ENCODE data around the gene SCAP. TPM values are rescaled to one million over a fixed set of nuclear protein-coding genes. Genes with fewer than 3 reads are reported as not detected.

SCAP gene
- total and polyA plus RNA-seq, 2 of the 13 experiments (the other 11 are each of a cell fraction or from before 2014, with no cell fraction given), result 40.4 to 53.3 TPM

DNA sequence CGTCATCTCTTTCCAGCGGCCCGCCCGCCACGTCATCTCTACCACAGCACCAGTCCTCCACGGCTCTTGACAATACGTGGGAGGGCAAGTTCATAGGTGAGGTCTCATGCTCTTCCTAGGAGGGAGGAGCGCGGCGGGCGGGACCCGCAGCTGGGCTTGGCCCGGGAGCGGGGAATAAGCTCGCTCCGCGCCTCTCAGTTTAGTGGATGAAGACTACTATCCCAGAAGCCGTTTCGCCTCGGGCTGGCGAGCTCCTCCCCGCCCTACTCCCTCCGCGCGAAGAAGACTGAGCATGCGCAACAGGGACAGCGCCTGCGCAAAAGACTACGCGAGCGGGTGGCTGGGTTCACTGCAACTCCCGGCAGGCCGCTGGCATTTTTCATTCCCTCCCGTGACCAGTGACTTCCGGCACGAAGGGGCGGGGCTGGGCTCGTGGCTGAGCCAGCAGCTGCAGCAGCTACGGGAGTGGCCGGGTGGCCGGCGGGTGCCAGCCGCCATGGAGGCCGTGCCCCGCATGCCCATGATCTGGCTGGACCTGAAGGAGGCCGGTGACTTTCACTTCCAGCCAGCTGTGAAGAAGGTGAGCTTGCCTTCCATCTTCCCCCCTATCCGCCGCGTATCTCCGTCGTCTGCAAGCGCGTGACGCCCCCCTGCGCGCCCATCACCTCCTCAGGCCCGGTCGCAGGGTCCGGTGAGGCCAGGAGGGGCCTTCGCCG is 95.0 kb downstream of the SCAP start, which contains the start of gene PTPN23 (continued):
- TF ChIP-seq, protein P1, sequence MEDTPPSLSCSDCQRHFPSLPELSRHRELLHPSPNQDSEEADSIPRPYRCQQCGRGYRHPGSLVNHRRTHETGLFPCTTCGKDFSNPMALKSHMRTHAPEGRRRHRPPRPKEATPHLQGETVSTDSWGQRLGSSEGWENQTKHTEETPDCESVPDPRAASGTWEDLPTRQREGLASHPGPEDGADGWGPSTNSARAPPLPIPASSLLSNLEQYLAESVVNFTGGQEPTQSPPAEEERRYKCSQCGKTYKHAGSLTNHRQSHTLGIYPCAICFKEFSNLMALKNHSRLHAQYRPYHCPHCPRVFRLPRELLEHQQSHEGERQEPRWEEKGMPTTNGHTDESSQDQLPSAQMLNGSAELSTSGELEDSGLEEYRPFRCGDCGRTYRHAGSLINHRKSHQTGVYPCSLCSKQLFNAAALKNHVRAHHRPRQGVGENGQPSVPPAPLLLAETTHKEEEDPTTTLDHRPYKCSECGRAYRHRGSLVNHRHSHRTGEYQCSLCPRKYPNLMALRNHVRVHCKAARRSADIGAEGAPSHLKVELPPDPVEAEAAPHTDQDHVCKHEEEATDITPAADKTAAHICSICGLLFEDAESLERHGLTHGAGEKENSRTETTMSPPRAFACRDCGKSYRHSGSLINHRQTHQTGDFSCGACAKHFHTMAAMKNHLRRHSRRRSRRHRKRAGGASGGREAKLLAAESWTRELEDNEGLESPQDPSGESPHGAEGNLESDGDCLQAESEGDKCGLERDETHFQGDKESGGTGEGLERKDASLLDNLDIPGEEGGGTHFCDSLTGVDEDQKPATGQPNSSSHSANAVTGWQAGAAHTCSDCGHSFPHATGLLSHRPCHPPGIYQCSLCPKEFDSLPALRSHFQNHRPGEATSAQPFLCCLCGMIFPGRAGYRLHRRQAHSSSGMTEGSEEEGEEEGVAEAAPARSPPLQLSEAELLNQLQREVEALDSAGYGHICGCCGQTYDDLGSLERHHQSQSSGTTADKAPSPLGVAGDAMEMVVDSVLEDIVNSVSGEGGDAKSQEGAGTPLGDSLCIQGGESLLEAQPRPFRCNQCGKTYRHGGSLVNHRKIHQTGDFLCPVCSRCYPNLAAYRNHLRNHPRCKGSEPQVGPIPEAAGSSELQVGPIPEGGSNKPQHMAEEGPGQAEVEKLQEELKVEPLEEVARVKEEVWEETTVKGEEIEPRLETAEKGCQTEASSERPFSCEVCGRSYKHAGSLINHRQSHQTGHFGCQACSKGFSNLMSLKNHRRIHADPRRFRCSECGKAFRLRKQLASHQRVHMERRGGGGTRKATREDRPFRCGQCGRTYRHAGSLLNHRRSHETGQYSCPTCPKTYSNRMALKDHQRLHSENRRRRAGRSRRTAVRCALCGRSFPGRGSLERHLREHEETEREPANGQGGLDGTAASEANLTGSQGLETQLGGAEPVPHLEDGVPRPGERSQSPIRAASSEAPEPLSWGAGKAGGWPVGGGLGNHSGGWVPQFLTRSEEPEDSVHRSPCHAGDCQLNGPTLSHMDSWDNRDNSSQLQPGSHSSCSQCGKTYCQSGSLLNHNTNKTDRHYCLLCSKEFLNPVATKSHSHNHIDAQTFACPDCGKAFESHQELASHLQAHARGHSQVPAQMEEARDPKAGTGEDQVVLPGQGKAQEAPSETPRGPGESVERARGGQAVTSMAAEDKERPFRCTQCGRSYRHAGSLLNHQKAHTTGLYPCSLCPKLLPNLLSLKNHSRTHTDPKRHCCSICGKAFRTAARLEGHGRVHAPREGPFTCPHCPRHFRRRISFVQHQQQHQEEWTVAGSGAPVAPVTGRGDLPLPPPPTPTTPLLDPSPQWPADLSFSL (CRISPR knock-in tag; IDR thresholded peaks at IDR 0.05), result no peak
- TF ChIP-seq ZMYM2 (CRISPR knock-in tag; IDR thresholded peaks at IDR 0.05) (no peak), ERF (CRISPR knock-in tag; IDR thresholded peaks at IDR 0.05) (peak; percentile 49; the same call in 1 of the 2 replicates), SIN3B (IDR thresholded peaks at IDR 0.05; ENCODE audit: low read length) (no peak), ZNF777 (CRISPR knock-in tag; IDR thresholded peaks at IDR 0.05) (peak; percentile 61; the same call in 1 of the 2 replicates), ZNF251 (CRISPR knock-in tag; IDR thresholded peaks at IDR 0.05) (0 out of 2 replicates have a peak, but pooled peaks have one; percentile 23), KLF12 (CRISPR knock-in tag; IDR thresholded peaks at IDR 0.05; ENCODE audit: borderline replicate concordance) (no peak; the same call in 1 of the 2 replicates), FOXM1 (CRISPR knock-in tag; IDR thresholded peaks at IDR 0.05) (no peak), ZBTB38 (CRISPR knock-in tag; IDR thresholded peaks at IDR 0.05) (peak; percentile 76), IRF2 (CRISPR knock-in tag; IDR thresholded peaks at IDR 0.05) (peak; percentile 91), ZFAT (CRISPR knock-in tag; conservative IDR thresholded peaks at IDR 0.05) (no peak), ARNTL (CRISPR knock-in tag; IDR thresholded peaks at IDR 0.05) (0 out of 2 replicates have a peak, but pooled peaks have one; percentile 71), SMARCC2 (IDR thresholded peaks at IDR 0.05) (no peak), ARID2 (CRISPR knock-in tag; IDR thresholded peaks at IDR 0.05; ENCODE audit: borderline replicate concordance) (peak; percentile 44; the same call in 1 of the 2 replicates), RNF2 (conservative IDR thresholded peaks at IDR 0.05; ENCODE audit: low read depth) (0 out of 2 replicates have a peak, but pooled peaks have one; percentile 60), CEBPG (CRISPR knock-in tag; IDR thresholded peaks at IDR 0.05) (no peak; the same call in 1 of the 2 replicates), CBX5 (CRISPR knock-in tag; IDR thresholded peaks at IDR 0.05; ENCODE audit: borderline replicate concordance) (no peak)
- TF ChIP-seq, protein P2, sequence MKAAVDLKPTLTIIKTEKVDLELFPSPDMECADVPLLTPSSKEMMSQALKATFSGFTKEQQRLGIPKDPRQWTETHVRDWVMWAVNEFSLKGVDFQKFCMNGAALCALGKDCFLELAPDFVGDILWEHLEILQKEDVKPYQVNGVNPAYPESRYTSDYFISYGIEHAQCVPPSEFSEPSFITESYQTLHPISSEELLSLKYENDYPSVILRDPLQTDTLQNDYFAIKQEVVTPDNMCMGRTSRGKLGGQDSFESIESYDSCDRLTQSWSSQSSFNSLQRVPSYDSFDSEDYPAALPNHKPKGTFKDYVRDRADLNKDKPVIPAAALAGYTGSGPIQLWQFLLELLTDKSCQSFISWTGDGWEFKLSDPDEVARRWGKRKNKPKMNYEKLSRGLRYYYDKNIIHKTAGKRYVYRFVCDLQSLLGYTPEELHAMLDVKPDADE (CRISPR knock-in tag; IDR thresholded peaks at IDR 0.05), result no peak
- TF ChIP-seq, protein P3, sequence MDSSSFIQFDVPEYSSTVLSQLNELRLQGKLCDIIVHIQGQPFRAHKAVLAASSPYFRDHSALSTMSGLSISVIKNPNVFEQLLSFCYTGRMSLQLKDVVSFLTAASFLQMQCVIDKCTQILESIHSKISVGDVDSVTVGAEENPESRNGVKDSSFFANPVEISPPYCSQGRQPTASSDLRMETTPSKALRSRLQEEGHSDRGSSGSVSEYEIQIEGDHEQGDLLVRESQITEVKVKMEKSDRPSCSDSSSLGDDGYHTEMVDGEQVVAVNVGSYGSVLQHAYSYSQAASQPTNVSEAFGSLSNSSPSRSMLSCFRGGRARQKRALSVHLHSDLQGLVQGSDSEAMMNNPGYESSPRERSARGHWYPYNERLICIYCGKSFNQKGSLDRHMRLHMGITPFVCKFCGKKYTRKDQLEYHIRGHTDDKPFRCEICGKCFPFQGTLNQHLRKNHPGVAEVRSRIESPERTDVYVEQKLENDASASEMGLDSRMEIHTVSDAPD (CRISPR knock-in tag; IDR thresholded peaks at IDR 0.05), result no peak; the same call in 1 of the 2 replicates
- TF ChIP-seq, protein P4, sequence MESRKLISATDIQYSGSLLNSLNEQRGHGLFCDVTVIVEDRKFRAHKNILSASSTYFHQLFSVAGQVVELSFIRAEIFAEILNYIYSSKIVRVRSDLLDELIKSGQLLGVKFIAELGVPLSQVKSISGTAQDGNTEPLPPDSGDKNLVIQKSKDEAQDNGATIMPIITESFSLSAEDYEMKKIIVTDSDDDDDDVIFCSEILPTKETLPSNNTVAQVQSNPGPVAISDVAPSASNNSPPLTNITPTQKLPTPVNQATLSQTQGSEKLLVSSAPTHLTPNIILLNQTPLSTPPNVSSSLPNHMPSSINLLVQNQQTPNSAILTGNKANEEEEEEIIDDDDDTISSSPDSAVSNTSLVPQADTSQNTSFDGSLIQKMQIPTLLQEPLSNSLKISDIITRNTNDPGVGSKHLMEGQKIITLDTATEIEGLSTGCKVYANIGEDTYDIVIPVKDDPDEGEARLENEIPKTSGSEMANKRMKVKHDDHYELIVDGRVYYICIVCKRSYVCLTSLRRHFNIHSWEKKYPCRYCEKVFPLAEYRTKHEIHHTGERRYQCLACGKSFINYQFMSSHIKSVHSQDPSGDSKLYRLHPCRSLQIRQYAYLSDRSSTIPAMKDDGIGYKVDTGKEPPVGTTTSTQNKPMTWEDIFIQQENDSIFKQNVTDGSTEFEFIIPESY (CRISPR knock-in tag; IDR thresholded peaks at IDR 0.05), result no peak

Measured in HepG2 (cell line).